ENCODE results near the gene ACBD4.

DNA sequence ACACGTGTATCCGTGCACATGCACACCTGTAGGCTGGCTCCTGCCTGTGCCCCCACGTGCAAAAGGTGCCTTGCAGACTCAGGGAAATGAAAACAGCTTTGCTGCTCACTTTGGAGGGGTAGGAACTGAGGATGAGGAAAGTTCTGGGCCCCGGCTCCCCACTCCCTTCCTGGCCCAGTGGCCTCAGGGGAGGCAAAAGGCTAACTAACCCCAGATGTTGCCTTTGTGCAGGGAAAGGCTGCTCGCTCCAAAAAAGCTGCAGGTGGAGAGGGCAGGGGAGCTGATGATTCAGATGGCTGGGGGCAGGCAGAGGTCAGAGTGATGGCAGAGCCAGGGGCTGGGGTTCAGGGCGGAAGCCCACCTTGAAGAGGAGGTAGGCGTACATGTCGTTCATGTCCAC is 15.5 kb upstream of the ACBD4 start:
- no peak for TF ChIP-seq EZH2 (IDR thresholded peaks at IDR 0.05; ENCODE audit: insufficient read depth, poor library complexity, severe bottlenecking)
- TF ChIP-seq EZH2phosphoT487 (IDR thresholded peaks at IDR 0.05; ENCODE audit: insufficient read depth, low read depth) = no peak

Measured in GM23248 (cell line).